Measurements from ENCODE around the gene AOPEP. TPM values are rescaled to one million over a fixed set of nuclear protein-coding genes. Genes with fewer than 3 reads are reported as not detected.

AOPEP gene
- total and polyA plus RNA-seq, 2 donors, result 9.6 to 36.5 TPM

- Histone ChIP-seq H3K27me3 (ENCODE audit: control insufficient read depth in 2 of 2, insufficient read depth in 1 of 2, low read length in 1 of 2) (no peaks in the 10 kb centered on the region), H3K27ac (ENCODE audit: low read depth in 1 of 2, low read length in 1 of 2) (no peak overlapping the region), H3K36me3 (ENCODE audit: control insufficient read depth in 2 of 2, insufficient read depth in 2 of 2, low read length in 1 of 2) (peaks cover 3 to 7% of the 10 kb centered on the region in 2 donors), H3K4me1 (ENCODE audit: control insufficient read depth in 2 of 2, insufficient read depth in 2 of 2, low read length in 2 of 2) (no peaks in the 10 kb centered on the region), H3K9me3 (ENCODE audit: control insufficient read depth in 2 of 2, insufficient read depth in 1 of 2, low read length in 1 of 2) (no peaks in the 10 kb centered on the region), H3K4me3 (ENCODE audit: low read length in 2 of 2) (no peak overlapping the region)
- no peak for DNase-seq (ENCODE audit: low read depth in 6 of 9, low spot score in 9 of 9)
- 96% methylated on average over 2 of the region's 2 CpGs for WGBS
Measured at GRCh38 chr9:94812343-94812742, 85.8 kb downstream of the AOPEP start.

GRCh38 chr9:94813379-94813778 is 86.9 kb downstream of the AOPEP start:
- H3K4me1 ChIP-seq (ENCODE audit: control insufficient read depth in 2 of 2, insufficient read depth in 2 of 2, low read length in 2 of 2), result no peaks in the 10 kb centered on the region
- 98% methylated on average over 1 of the region's 1 CpG for WGBS
- no peaks in the 10 kb centered on the region for H3K9me3 ChIP-seq (ENCODE audit: control insufficient read depth in 2 of 2, insufficient read depth in 1 of 2, low read length in 1 of 2)
- no peak for DNase-seq (ENCODE audit: low read depth in 6 of 9, low spot score in 9 of 9)
- H3K27ac ChIP-seq (ENCODE audit: low read depth in 1 of 2, low read length in 1 of 2), result no peak overlapping the region
- no peaks in the 10 kb centered on the region for H3K27me3 ChIP-seq (ENCODE audit: control insufficient read depth in 2 of 2, insufficient read depth in 1 of 2, low read length in 1 of 2)
- H3K4me3 ChIP-seq (ENCODE audit: low read length in 2 of 2), result no peak overlapping the region
- H3K36me3 ChIP-seq (ENCODE audit: control insufficient read depth in 2 of 2, insufficient read depth in 2 of 2, low read length in 1 of 2), result peaks cover 3 to 5% of the 10 kb centered on the region in 2 donors

GRCh38 chr9:94817291-94818177 is 91.0 kb downstream of the AOPEP start:
- Histone ChIP-seq H3K36me3 (ENCODE audit: control insufficient read depth in 2 of 2, insufficient read depth in 2 of 2, low read length in 1 of 2) (peaks cover 0 to 3% of the 10 kb centered on the region in 2 donors), H3K4me3 (ENCODE audit: low read length in 2 of 2) (no peak overlapping the region), H3K27ac (ENCODE audit: low read depth in 1 of 2, low read length in 1 of 2) (no peak overlapping the region), H3K9me3 (ENCODE audit: control insufficient read depth in 2 of 2, insufficient read depth in 1 of 2, low read length in 1 of 2) (no peaks in the 10 kb centered on the region), H3K4me1 (ENCODE audit: control insufficient read depth in 2 of 2, insufficient read depth in 2 of 2, low read length in 2 of 2) (no peaks in the 10 kb centered on the region), H3K27me3 (ENCODE audit: control insufficient read depth in 2 of 2, insufficient read depth in 1 of 2, low read length in 1 of 2) (no peaks in the 10 kb centered on the region)
- no peak for DNase-seq (ENCODE audit: low read depth in 6 of 9, low spot score in 9 of 9)
- WGBS, result 93% methylated on average over 7 of the region's 7 CpGs

- H3K9me3 ChIP-seq (ENCODE audit: control insufficient read depth in 2 of 2, insufficient read depth in 1 of 2, low read length in 1 of 2), result no peaks in the 10 kb centered on the region
- H3K36me3 ChIP-seq (ENCODE audit: control insufficient read depth in 2 of 2, insufficient read depth in 2 of 2, low read length in 1 of 2), result peaks cover 0 to 3% of the 10 kb centered on the region in 2 donors
- H3K27me3 ChIP-seq (ENCODE audit: control insufficient read depth in 2 of 2, insufficient read depth in 1 of 2, low read length in 1 of 2), result no peaks in the 10 kb centered on the region
- no peak overlapping the region for H3K4me3 ChIP-seq (ENCODE audit: low read length in 2 of 2)
- WGBS, result 96% methylated on average over 2 of the region's 2 CpGs
- H3K4me1 ChIP-seq (ENCODE audit: control insufficient read depth in 2 of 2, insufficient read depth in 2 of 2, low read length in 2 of 2), result no peaks in the 10 kb centered on the region
- no peak for DNase-seq (ENCODE audit: low read depth in 6 of 9, low spot score in 9 of 9)
- no peak overlapping the region for H3K27ac ChIP-seq (ENCODE audit: low read depth in 1 of 2, low read length in 1 of 2)
Measured at GRCh38 chr9:94818178-94818541, 91.7 kb downstream of the AOPEP start.

- no peak overlapping the region for H3K4me3 ChIP-seq (ENCODE audit: low read length in 2 of 2)
- H3K4me1 ChIP-seq (ENCODE audit: control insufficient read depth in 2 of 2, insufficient read depth in 2 of 2, low read length in 2 of 2), result no peaks in the 10 kb centered on the region
- no peaks in the 10 kb centered on the region for H3K9me3 ChIP-seq (ENCODE audit: control insufficient read depth in 2 of 2, insufficient read depth in 1 of 2, low read length in 1 of 2)
- no peak overlapping the region for H3K27ac ChIP-seq (ENCODE audit: low read depth in 1 of 2, low read length in 1 of 2)
- DNase-seq (ENCODE audit: low read depth in 6 of 9, low spot score in 9 of 9), result no peak
- H3K27me3 ChIP-seq (ENCODE audit: control insufficient read depth in 2 of 2, insufficient read depth in 1 of 2, low read length in 1 of 2), result no peaks in the 10 kb centered on the region
- 96% methylated on average over 8 of the region's 8 CpGs for WGBS
- H3K36me3 ChIP-seq (ENCODE audit: control insufficient read depth in 2 of 2, insufficient read depth in 2 of 2, low read length in 1 of 2), result peaks cover 0 to 3% of the 10 kb centered on the region in 2 donors
Measured at GRCh38 chr9:94819161-94819687, 92.7 kb downstream of the AOPEP start.

- WGBS, result 95% methylated on average over 3 of the region's 3 CpGs
- no peaks in the 10 kb centered on the region for H3K4me1 ChIP-seq (ENCODE audit: control insufficient read depth in 2 of 2, insufficient read depth in 2 of 2, low read length in 2 of 2)
Measured at GRCh38 chr9:94821098-94821887, 94.8 kb downstream of the AOPEP start.

GRCh38 chr9:94822273-94822672 is 95.8 kb downstream of the AOPEP start:
- Histone ChIP-seq H3K9me3 (ENCODE audit: control insufficient read depth in 2 of 2, insufficient read depth in 1 of 2, low read length in 1 of 2) (no peaks in the 10 kb centered on the region), H3K27me3 (ENCODE audit: control insufficient read depth in 2 of 2, insufficient read depth in 1 of 2, low read length in 1 of 2) (no peaks in the 10 kb centered on the region), H3K36me3 (ENCODE audit: control insufficient read depth in 2 of 2, insufficient read depth in 2 of 2, low read length in 1 of 2) (peaks cover 0 to 3% of the 10 kb centered on the region in 2 donors), H3K4me1 (ENCODE audit: control insufficient read depth in 2 of 2, insufficient read depth in 2 of 2, low read length in 2 of 2) (no peaks in the 10 kb centered on the region), H3K27ac (ENCODE audit: low read depth in 1 of 2, low read length in 1 of 2) (no peak overlapping the region), H3K4me3 (ENCODE audit: low read length in 2 of 2) (no peak overlapping the region)
- no peak for DNase-seq (ENCODE audit: low read depth in 6 of 9, low spot score in 9 of 9)
- 98% methylated on average over 2 of the region's 2 CpGs for WGBS

More at GRCh38 chr9:94821098-94821887, 94.8 kb downstream of the AOPEP start:
- DNase-seq (ENCODE audit: low read depth in 6 of 9, low spot score in 9 of 9), result no peak
- Histone ChIP-seq H3K9me3 (ENCODE audit: control insufficient read depth in 2 of 2, insufficient read depth in 1 of 2, low read length in 1 of 2) (no peaks in the 10 kb centered on the region), H3K27me3 (ENCODE audit: control insufficient read depth in 2 of 2, insufficient read depth in 1 of 2, low read length in 1 of 2) (no peaks in the 10 kb centered on the region), H3K27ac (ENCODE audit: low read depth in 1 of 2, low read length in 1 of 2) (no peak overlapping the region), H3K36me3 (ENCODE audit: control insufficient read depth in 2 of 2, insufficient read depth in 2 of 2, low read length in 1 of 2) (peaks cover 0 to 3% of the 10 kb centered on the region in 2 donors), H3K4me3 (ENCODE audit: low read length in 2 of 2) (no peak overlapping the region)

GRCh38 chr9:94823710-94824109 is 97.2 kb downstream of the AOPEP start:
- DNase-seq (ENCODE audit: low read depth in 6 of 9, low spot score in 9 of 9), result no peak
- Histone ChIP-seq H3K36me3 (ENCODE audit: control insufficient read depth in 2 of 2, insufficient read depth in 2 of 2, low read length in 1 of 2) (no peaks in the 10 kb centered on the region), H3K4me1 (ENCODE audit: control insufficient read depth in 2 of 2, insufficient read depth in 2 of 2, low read length in 2 of 2) (no peaks in the 10 kb centered on the region), H3K9me3 (ENCODE audit: control insufficient read depth in 2 of 2, insufficient read depth in 1 of 2, low read length in 1 of 2) (no peaks in the 10 kb centered on the region), H3K27me3 (ENCODE audit: control insufficient read depth in 2 of 2, insufficient read depth in 1 of 2, low read length in 1 of 2) (no peaks in the 10 kb centered on the region), H3K4me3 (ENCODE audit: low read length in 2 of 2) (no peak overlapping the region), H3K27ac (ENCODE audit: low read depth in 1 of 2, low read length in 1 of 2) (no peak overlapping the region)
- 98% methylated on average over 5 of the region's 5 CpGs for WGBS

- Histone ChIP-seq H3K9me3 (ENCODE audit: control insufficient read depth in 2 of 2, insufficient read depth in 1 of 2, low read length in 1 of 2) (no peaks in the 10 kb centered on the region), H3K4me1 (ENCODE audit: control insufficient read depth in 2 of 2, insufficient read depth in 2 of 2, low read length in 2 of 2) (no peaks in the 10 kb centered on the region), H3K4me3 (ENCODE audit: low read length in 2 of 2) (no peak overlapping the region), H3K27ac (ENCODE audit: low read depth in 1 of 2, low read length in 1 of 2) (no peak overlapping the region), H3K27me3 (ENCODE audit: control insufficient read depth in 2 of 2, insufficient read depth in 1 of 2, low read length in 1 of 2) (no peaks in the 10 kb centered on the region), H3K36me3 (ENCODE audit: control insufficient read depth in 2 of 2, insufficient read depth in 2 of 2, low read length in 1 of 2) (no peaks in the 10 kb centered on the region)
- no peak for DNase-seq (ENCODE audit: low read depth in 6 of 9, low spot score in 9 of 9)
- 92% methylated on average over 2 of the region's 2 CpGs for WGBS
Measured at GRCh38 chr9:94824411-94824810, 97.9 kb downstream of the AOPEP start.
